GM08714 (cell line): ENCODE results near the gene FKBP3.
"Not testable (repeated sequence)": the region's sequence is repeated elsewhere in the genome, so short reads cannot be mapped to it uniquely, and the experiment has no call there.

ENCODE experiments used
- H3K4me3 ChIP-seq: fragments of 200-500 bp; sonication (Bioruptor generic); 2 replicates; pipeline ENCODE4 v1.5.1; 2014; ENCODE audit warnings: mild to moderate bottlenecking, low read length, inconsistent platforms
- ZNF274 ChIP-seq: IDR thresholded peaks from 2 replicates; pipeline ENCODE4 v1.6.1; 2012; ENCODE audit warnings: mild to moderate bottlenecking, low read depth, low read length

FKBP3 gene

GRCh38 chr14:45134051-45134958 is at the start of gene FKBP3:
FKBP3 (minus strand) TSS chr14:45134481; CDS start chr14:45134456, 25 bp downstream.
- peak within 1 kb of the TSS; percentile 96 for H3K4me3 ChIP-seq
- no peak for TF ChIP-seq ZNF274

- no peak for TF ChIP-seq ZNF274
- H3K4me3 ChIP-seq: no peak overlapping the region
Observed at GRCh38 chr14:45181806-45182205, 47.5 kb upstream of the FKBP3 start.

- TF ChIP-seq ZNF274: no peak
- no peak overlapping the region for H3K4me3 ChIP-seq
Observed at GRCh38 chr14:45181329-45181728, 47.0 kb upstream of the FKBP3 start.

- TF ChIP-seq ZNF274: no peak
Observed at GRCh38 chr14:45177076-45177475, 42.8 kb upstream of the FKBP3 start.

GRCh38 chr14:45169906-45170305 is 35.6 kb upstream of the FKBP3 start:
- no peak for TF ChIP-seq ZNF274
- H3K4me3 ChIP-seq: no peak overlapping the region

More at GRCh38 chr14:45177076-45177475, 42.8 kb upstream of the FKBP3 start:
- no peak overlapping the region for H3K4me3 ChIP-seq

GRCh38 chr14:45156067-45156466 is 21.8 kb upstream of the FKBP3 start:
- TF ChIP-seq ZNF274: no peak
- H3K4me3 ChIP-seq: no peak overlapping the region

- H3K4me3 ChIP-seq: no peak overlapping the region
- no peak for TF ChIP-seq ZNF274
Observed at GRCh38 chr14:45150386-45150890, 16.2 kb upstream of the FKBP3 start.

- no peak overlapping the region for H3K4me3 ChIP-seq
- no peak for TF ChIP-seq ZNF274
Observed at GRCh38 chr14:45149602-45150001, 15.3 kb upstream of the FKBP3 start.

- TF ChIP-seq ZNF274: no peak
- H3K4me3 ChIP-seq: no peak overlapping the region
Observed at GRCh38 chr14:45145214-45145613, 10.9 kb upstream of the FKBP3 start.

GRCh38 chr14:45144658-45145057 is 10.4 kb upstream of the FKBP3 start:
- TF ChIP-seq ZNF274: no peak
- no peak overlapping the region for H3K4me3 ChIP-seq

- not testable (repeated sequence) for H3K4me3 ChIP-seq
Observed at GRCh38 chr14:45142083-45142482, 7.8 kb upstream of the FKBP3 start.

- TF ChIP-seq ZNF274: no peak
- no peak overlapping the region for H3K4me3 ChIP-seq
Observed at GRCh38 chr14:45140661-45141187, 6.4 kb upstream of the FKBP3 start.

GRCh38 chr14:45136399-45136798 is 2.1 kb upstream of the FKBP3 start:
- H3K4me3 ChIP-seq: peak overlapping the region; percentile 89

GRCh38 chr14:45135659-45136395 is 1.5 kb upstream of the FKBP3 start, which contains the start of gene FANCM:
FANCM (plus strand) TSS chr14:45135930; CDS start chr14:45136032, 102 bp downstream.
- peak within 1 kb of the TSS; percentile 89 for H3K4me3 ChIP-seq

More at GRCh38 chr14:45136399-45136798, 2.1 kb upstream of the FKBP3 start:
- no peak for TF ChIP-seq ZNF274

More at GRCh38 chr14:45135659-45136395, 1.5 kb upstream of the FKBP3 start, which contains the start of gene FANCM:
- no peak for TF ChIP-seq ZNF274
